A673 (cell line): ENCODE measurements around the gene SERPINA10.

Experiments
- EZH2 ChIP-seq: fragments of 200-600 bp; sonication (generic); IDR thresholded peaks from 2 replicates; pipeline ENCODE4 v1.6.1; 2017; ENCODE audit warnings: borderline replicate concordance, low read depth, mild to moderate bottlenecking, mixed read lengths, antibody characterized with exemption, low read length; ENCODE audit not compliant: poor library complexity, severe bottlenecking
- TF ChIP-seq, protein P1 (sequence below): fragments of 300-800, 200-600 bp; sonication (generic); conservative IDR thresholded peaks from 2 replicates; pipeline ENCODE4 v1.5.1; 2017; ENCODE audit warnings: low read depth, mild to moderate bottlenecking, antibody characterized with exemption, low read length, moderate library complexity, mixed read lengths

DNA sequence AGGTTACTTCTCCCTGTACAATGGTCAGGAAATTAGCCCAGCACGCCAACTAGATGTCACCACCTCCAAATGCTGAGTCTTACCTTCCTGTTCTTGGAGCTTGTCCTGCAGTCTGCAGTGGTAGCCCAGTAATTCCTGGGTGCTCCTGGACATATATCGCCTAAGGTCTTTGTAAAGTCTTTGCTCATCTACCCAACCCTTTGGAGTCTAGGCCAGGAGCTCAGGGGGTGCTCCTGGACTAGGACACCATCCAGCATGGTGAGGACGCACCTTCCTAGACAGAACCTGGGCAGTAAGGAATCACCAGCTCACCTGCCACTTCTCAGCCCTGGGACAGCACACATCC, 569 bp downstream of the SERPINA10 start:
- TF ChIP-seq, protein P1, sequence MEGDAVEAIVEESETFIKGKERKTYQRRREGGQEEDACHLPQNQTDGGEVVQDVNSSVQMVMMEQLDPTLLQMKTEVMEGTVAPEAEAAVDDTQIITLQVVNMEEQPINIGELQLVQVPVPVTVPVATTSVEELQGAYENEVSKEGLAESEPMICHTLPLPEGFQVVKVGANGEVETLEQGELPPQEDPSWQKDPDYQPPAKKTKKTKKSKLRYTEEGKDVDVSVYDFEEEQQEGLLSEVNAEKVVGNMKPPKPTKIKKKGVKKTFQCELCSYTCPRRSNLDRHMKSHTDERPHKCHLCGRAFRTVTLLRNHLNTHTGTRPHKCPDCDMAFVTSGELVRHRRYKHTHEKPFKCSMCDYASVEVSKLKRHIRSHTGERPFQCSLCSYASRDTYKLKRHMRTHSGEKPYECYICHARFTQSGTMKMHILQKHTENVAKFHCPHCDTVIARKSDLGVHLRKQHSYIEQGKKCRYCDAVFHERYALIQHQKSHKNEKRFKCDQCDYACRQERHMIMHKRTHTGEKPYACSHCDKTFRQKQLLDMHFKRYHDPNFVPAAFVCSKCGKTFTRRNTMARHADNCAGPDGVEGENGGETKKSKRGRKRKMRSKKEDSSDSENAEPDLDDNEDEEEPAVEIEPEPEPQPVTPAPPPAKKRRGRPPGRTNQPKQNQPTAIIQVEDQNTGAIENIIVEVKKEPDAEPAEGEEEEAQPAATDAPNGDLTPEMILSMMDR: no peak
- TF ChIP-seq EZH2: no peak
